ENCODE results near the gene RHOG.
"Not testable (repeated sequence)": the region's sequence is repeated elsewhere in the genome, so short reads cannot be mapped to it uniquely, and the experiment has no call there.

Gene RHOG

GRCh38 chr11:3807909-3808860 lies 32.6 kb downstream of the RHOG start, which contains the start of gene PGAP2:
Gene PGAP2 (plus strand): TSS chr11:3808560. CDS start chr11:3811260, 2,700 bp downstream.
- DNase-seq: peak; percentile 40 to 62 (median 49)

GRCh38 chr11:3803726-3804495 lies 36.8 kb downstream of the RHOG start:
- DNase-seq: no peak

GRCh38 chr11:3802011-3802790 lies 38.6 kb downstream of the RHOG start:
- DNase-seq: no peak

- no peak for DNase-seq
These were observed 40.9 kb downstream of the RHOG start for GRCh38 chr11:3799873-3800272.

GRCh38 chr11:3799143-3799542 lies 41.6 kb downstream of the RHOG start:
- DNase-seq: no peak

GRCh38 chr11:3797329-3798090 lies 43.2 kb downstream of the RHOG start, which contains the start of gene NUP98:
Gene NUP98 (minus strand): TSS chr11:3797554. CDS start chr11:3782117, 15,437 bp downstream.
- peak; percentile 99 to 100 (median 100) for DNase-seq

GRCh38 chr11:3796801-3797328 lies 43.9 kb downstream of the RHOG start:
- DNase-seq: no peak

- DNase-seq: no peak
These were observed 44.4 kb downstream of the RHOG start for GRCh38 chr11:3796346-3796745.

- no peak for DNase-seq
These were observed 44.8 kb downstream of the RHOG start for GRCh38 chr11:3796002-3796311.

GRCh38 chr11:3795131-3796001 lies 45.4 kb downstream of the RHOG start:
- no peak for DNase-seq

GRCh38 chr11:3794387-3794786 lies 46.4 kb downstream of the RHOG start:
- DNase-seq: not testable (repeated sequence)

- DNase-seq: peak in 1 of 5 donors; percentile 41
These were observed 53.9 kb downstream of the RHOG start for GRCh38 chr11:3786781-3787428.

- DNase-seq: no peak
These were observed 57.1 kb downstream of the RHOG start for GRCh38 chr11:3783611-3784010.

- no peak for DNase-seq
These were observed 57.8 kb downstream of the RHOG start for GRCh38 chr11:3782963-3783362.

- DNase-seq: no peak
These were observed 59.3 kb downstream of the RHOG start for GRCh38 chr11:3781423-3781822.
